Hematopoietic multipotent progenitor cell treated with erythropoietin and hydrocortisone succinate and interleukin-3 and kit ligand, for 4 days (in vitro differentiated cells): ENCODE results near the gene CEP57.
"Not testable (repeated sequence)": the region's sequence is repeated elsewhere in the genome, so short reads cannot be mapped to it uniquely, and the experiment has no call there.

Source experiments
- DNase-seq: peaks from one replicate; pipeline ENCODE4 v3.0.0-alpha.2; 2015

The CEP57 gene

GRCh38 chr11:95863486-95864140, 73.3 kb downstream of the CEP57 start:
- DNase-seq: no peak

GRCh38 chr11:95867105-95867504, 76.8 kb downstream of the CEP57 start:
- DNase-seq: peak; percentile 27

- not testable (repeated sequence) for DNase-seq
Observed at GRCh38 chr11:95870877-95871276, 80.6 kb downstream of the CEP57 start.

GRCh38 chr11:95877291-95877690, 87.0 kb downstream of the CEP57 start:
- peak; percentile 8 for DNase-seq
